Stomach (tissue), 9 donors: Measurements from ENCODE around the gene SLC41A3. TPM values are rescaled to one million over a fixed set of nuclear protein-coding genes. Genes with fewer than 3 reads are reported as not detected.

Source experiments
- DNase-seq, 2 donors: peaks; one replicate each; pipeline versions ENCODE4 v3.0.0 to v3.0.0-alpha.2; 2013 to 2019
- H3K27ac ChIP-seq, 5 donors: fragments of 200-600 bp in 4 of 5; sonication (generic) in 4 of 5; one replicate each; pipeline ENCODE4 v1.5.1; 2013 to 2019; ENCODE audit warnings: mild to moderate bottlenecking in 1 of 5, moderate library complexity in 1 of 5
- H3K27me3 ChIP-seq, 3 donors: fragments of 200-600 bp; sonication (generic); one replicate each; pipeline ENCODE4 v1.5.1; 2017 to 2019; ENCODE audit warnings: mixed run types in 1 of 3
- H3K36me3 ChIP-seq, 4 donors: fragments of 200-600 bp; sonication (generic); 1 replicate in 3 of 4; 2 replicates in 1 of 4; pipeline ENCODE4 v1.5.1; 2016 to 2019
- H3K4me1 ChIP-seq, 4 donors: fragments of 200-600 bp; sonication (generic); one replicate each; pipeline ENCODE4 v1.5.1; 2016 to 2019
- H3K4me3 ChIP-seq, 4 donors: fragments of 200-600 bp; sonication (generic) in 3 of 4; one replicate each; pipeline ENCODE4 v1.5.1; 2016 to 2019; ENCODE audit warnings: mild to moderate bottlenecking in 1 of 4
- H3K9me3 ChIP-seq, 4 donors: fragments of 200-600 bp; sonication (generic); one replicate each; pipeline ENCODE4 v1.5.1; 2016 to 2019
- CTCF ChIP-seq, 7 experiments: fragments of 450-650 bp in 4 of 7; fragments of 200-600 bp in 3 of 7; sonication (generic) in 3 of 7; IDR thresholded peaks; one replicate each; pipeline ENCODE4 v1.5.1; 2016 to 2019; ENCODE audit warnings: antibody characterized with exemption in 7 of 7, control low read depth in 2 of 7, mild to moderate bottlenecking in 1 of 7
- EP300 ChIP-seq: sonication (generic); formaldehyde crosslinking; IDR thresholded peaks from one replicate; pipeline ENCODE4 v1.6.1; 2017; ENCODE audit warnings: antibody characterized with exemption
- POLR2A ChIP-seq, 4 donors: fragments of 450-650 bp; IDR thresholded peaks; one replicate each; pipeline ENCODE4 v1.6.1; 2016; ENCODE audit warnings: antibody characterized with exemption in 4 of 4, control low read depth in 2 of 4, mild to moderate bottlenecking in 1 of 4, moderate library complexity in 1 of 4
- POLR2AphosphoS5 ChIP-seq, 3 donors: sonication (generic); formaldehyde crosslinking; IDR thresholded peaks; one replicate each; pipeline ENCODE4 v1.6.1; 2016; ENCODE audit warnings: antibody characterized with exemption in 3 of 3
- WGBS, 5 donors: extraction: QIAGEN DNeasy Blood & Tissue Kit in 3 of 5; methylation state at CpG; one replicate each; pipeline versions ENCODE4 v1.1.5 to v1.1.7; 2013 to 2018; 5-methylcytosine and 5-hydroxymethylcytosine counted together
- intact Hi-C: fragments of 100-400 bp; cut with DNase I; formaldehyde crosslinking; loops from one replicate; pipeline ENCODE4 v1.15.1; 2023; ENCODE audit warnings: low total_unique reads
- polyA plus RNA-seq, 3 donors: library from polyadenylated mRNA; stranded (reverse); fragments of 200-250 nt; gene quantifications; one replicate each; pipeline ENCODE4 v1.2.3, GENCODE V29; 2013
- total RNA-seq, 5 donors: library from RNA; depleted of rRNA; stranded (reverse); fragments of >200 nt; gene quantifications; one replicate each; pipeline versions ENCODE4 v1.1.0 to v1.2.3, GENCODE V29; 2014 to 2016
- donor health status: healthy with polysubstance abuse.
- donor health status: Bipolar disorder and iron deficiency.
- donor health status: healthy.

Gene SLC41A3
- total and polyA plus RNA-seq, 8 donors: 15.4 to 81.7 (median 27.9) TPM

GRCh38 chr3:126057936-126058335, 26.0 kb downstream of the SLC41A3 start:
- Histone ChIP-seq H3K9me3 (no peaks in the 10 kb centered on the region), H3K4me1 (peaks cover 0 to 7% (median 0%) of the 10 kb centered on the region in 4 donors), H3K27me3 (no peaks in the 10 kb centered on the region), H3K27ac (no peak overlapping the region), H3K36me3 (peaks cover 0 to 13% (median 3%) of the 10 kb centered on the region in 4 donors), H3K4me3 (no peak overlapping the region)
- no peak for DNase-seq
- intact Hi-C loops: no loop called here
- TF ChIP-seq EP300: no peak
- TF ChIP-seq POLR2A (IDR thresholded peaks at IDR 0.05): no peak
- no peak for TF ChIP-seq CTCF (IDR thresholded peaks at IDR 0.05)
- no peak for TF ChIP-seq POLR2AphosphoS5 (IDR thresholded peaks at IDR 0.05)
- WGBS, 5 donors: 87 to 98% (median 96%) methylated on average over 13 of the region's 13 CpGs

GRCh38 chr3:126057501-126057819, 26.5 kb downstream of the SLC41A3 start:
- Histone ChIP-seq H3K4me1 (peaks cover 0 to 7% (median 0%) of the 10 kb centered on the region in 4 donors), H3K36me3 (peaks cover 0 to 13% (median 3%) of the 10 kb centered on the region in 4 donors), H3K27ac (no peak overlapping the region), H3K27me3 (no peaks in the 10 kb centered on the region), H3K4me3 (no peak overlapping the region), H3K9me3 (no peaks in the 10 kb centered on the region)
- TF ChIP-seq CTCF (IDR thresholded peaks at IDR 0.05) (no peak), POLR2A (IDR thresholded peaks at IDR 0.05) (no peak), POLR2AphosphoS5 (IDR thresholded peaks at IDR 0.05) (no peak), EP300 (no peak)
- 74 to 98% (median 83%) methylated on average over 10 of the region's 10 CpGs for WGBS, 5 donors
- DNase-seq: no peak
- intact Hi-C loops: no loop called here

- no peaks in the 10 kb centered on the region for H3K9me3 ChIP-seq
- DNase-seq: peak in 1 of 2 donors; percentile 36
- H3K4me3 ChIP-seq: no peak overlapping the region
- 60 to 76% (median 71%) methylated on average over 6 to 14 of the region's 14 CpGs for WGBS, 5 donors
- H3K27me3 ChIP-seq: no peaks in the 10 kb centered on the region
- TF ChIP-seq POLR2AphosphoS5 (IDR thresholded peaks at IDR 0.05): no peak
- no peak for TF ChIP-seq POLR2A (IDR thresholded peaks at IDR 0.05)
- no peak for TF ChIP-seq EP300
- TF ChIP-seq CTCF (IDR thresholded peaks at IDR 0.05): no peak
- H3K36me3 ChIP-seq: peaks cover 0 to 13% (median 3%) of the 10 kb centered on the region in 4 donors
- intact Hi-C loops: no loop called here
- peaks cover 0 to 7% (median 0%) of the 10 kb centered on the region in 4 donors for H3K4me1 ChIP-seq
- H3K27ac ChIP-seq: no peak overlapping the region
Observed at GRCh38 chr3:126056681-126057500, 27.0 kb downstream of the SLC41A3 start.

GRCh38 chr3:126056088-126056487, 27.8 kb downstream of the SLC41A3 start:
- H3K9me3 ChIP-seq: no peaks in the 10 kb centered on the region
- DNase-seq: no peak
- no peak for TF ChIP-seq EP300
- TF ChIP-seq POLR2A (IDR thresholded peaks at IDR 0.05): no peak
- TF ChIP-seq POLR2AphosphoS5 (IDR thresholded peaks at IDR 0.05): no peak
- no peak for TF ChIP-seq CTCF (IDR thresholded peaks at IDR 0.05)
- no peak overlapping the region for H3K4me3 ChIP-seq
- no peak overlapping the region for H3K27ac ChIP-seq
- H3K27me3 ChIP-seq: no peaks in the 10 kb centered on the region
- intact Hi-C loops: no loop called here
- H3K4me1 ChIP-seq: peaks cover 0 to 7% (median 0%) of the 10 kb centered on the region in 4 donors
- H3K36me3 ChIP-seq: peaks cover 0 to 13% (median 4%) of the 10 kb centered on the region in 4 donors
- WGBS, 5 donors: 94 to 98% (median 96%) methylated on average over 6 to 10 of the region's 10 CpGs
